Activated gamma-delta T cell treated with Interleukin-2 at 50 U/mL for 16 hours (primary cell): ENCODE data around the gene INSRR.

Source experiments
- DNase-seq: peaks from one replicate; pipeline ENCODE4 v3.0.0-alpha.2; 2020

INSRR gene

DNA sequence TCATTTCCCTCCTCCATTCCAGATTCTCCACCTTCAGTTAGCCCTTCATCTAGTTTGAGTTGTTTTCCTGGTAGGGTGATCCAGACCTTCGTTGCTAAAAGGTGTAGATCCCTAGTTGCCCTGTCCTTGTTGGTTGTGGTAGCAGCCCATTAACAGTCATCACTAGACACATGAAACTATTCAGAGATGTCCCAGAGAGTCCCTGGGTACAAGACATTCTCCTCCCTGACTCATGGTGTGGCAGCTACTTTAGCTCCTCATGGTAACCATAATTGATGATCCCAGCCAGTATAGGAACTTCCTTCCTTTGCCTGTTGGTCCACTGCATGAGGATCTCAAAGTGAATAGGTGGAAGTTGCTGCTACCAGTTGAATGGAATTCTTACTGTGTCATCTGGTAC is 36.2 kb downstream of the INSRR start:
- DNase-seq, result no peak

DNA sequence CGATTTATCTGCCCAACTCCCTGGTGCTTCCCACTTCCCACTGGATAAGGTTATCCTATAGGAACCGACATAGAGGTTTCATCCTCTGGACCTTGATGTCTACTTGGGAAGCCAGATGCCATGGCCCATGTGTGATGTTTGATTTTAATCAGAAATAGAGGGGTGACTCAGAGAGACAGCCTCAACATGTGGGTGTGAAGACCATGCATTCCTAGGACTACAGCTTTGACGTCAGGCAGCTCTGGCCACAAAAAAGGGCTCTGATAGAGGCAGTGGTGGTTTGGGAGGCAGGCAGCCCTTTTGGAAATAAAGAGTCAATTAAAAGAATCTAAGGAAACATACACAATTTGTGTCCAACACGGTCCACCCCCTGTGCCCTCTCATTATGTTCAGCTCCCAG is 37.1 kb downstream of the INSRR start:
- no peak for DNase-seq

DNA sequence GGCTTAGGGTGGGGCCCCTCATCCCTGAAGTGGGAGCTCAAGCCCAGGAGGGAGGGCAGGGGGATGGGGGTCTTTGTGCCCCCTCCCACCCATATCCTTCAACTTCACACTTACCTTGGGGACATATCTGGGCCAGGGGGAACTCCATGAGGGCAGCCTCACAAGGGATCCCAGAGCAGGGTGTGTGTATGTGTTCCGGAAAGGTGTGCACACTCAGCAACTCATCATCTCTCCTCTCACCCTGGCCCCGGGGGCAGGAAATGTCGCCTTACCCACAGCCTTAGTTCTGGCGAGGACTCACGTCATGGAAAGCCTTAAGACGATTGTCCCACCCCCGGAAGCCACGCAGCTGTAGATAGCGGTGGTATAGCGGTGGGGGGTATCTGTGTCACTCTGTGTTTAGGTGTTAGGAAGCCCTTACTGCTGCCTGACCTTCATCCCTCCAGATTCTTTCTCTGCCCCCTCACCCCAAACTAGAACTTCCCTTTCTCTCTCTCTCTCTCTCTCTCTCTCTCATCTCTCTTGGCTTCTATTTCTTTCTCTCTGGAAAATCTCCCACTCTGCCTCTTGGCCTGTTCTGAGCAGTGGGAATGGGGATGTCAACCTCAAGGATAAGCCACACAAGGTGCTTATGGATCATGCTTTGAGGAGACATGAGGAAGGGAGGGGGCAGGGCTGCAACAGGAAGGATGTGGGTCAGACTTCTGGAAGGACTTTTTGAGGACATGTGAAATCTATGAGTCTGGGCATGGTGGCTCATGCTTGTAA is 42.2 kb downstream of the INSRR start, which contains the start of gene SH2D2A:
SH2D2A (minus strand) TSS at position 288 of the 768 bp plus-strand sequence; CDS start at position 148, 140 bp downstream.
- peak; percentile 93 for DNase-seq

DNA sequence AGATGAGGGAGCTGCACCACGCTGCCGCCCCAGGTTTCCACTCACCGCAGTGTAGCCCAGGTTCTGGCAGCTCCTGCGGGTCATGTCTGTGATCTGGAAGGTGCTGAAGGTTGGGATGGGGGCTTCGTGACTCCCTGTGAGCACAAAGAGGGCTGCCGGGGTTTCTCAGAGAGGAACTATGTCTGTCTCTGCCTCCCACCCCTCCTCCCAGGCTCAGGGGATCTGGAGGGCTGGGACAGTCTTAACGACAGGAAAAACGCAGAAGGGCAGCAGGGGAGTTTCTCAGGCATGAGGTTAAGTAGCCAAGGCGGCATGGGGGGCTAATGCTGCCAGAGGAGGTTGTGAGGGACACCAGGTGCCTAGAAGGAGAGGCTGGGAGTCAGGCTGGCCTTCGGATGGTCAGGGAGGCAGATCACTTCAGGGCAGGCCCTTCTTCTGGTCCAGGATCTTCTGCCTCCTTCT is 42.9 kb downstream of the INSRR start:
- no peak for DNase-seq

DNA sequence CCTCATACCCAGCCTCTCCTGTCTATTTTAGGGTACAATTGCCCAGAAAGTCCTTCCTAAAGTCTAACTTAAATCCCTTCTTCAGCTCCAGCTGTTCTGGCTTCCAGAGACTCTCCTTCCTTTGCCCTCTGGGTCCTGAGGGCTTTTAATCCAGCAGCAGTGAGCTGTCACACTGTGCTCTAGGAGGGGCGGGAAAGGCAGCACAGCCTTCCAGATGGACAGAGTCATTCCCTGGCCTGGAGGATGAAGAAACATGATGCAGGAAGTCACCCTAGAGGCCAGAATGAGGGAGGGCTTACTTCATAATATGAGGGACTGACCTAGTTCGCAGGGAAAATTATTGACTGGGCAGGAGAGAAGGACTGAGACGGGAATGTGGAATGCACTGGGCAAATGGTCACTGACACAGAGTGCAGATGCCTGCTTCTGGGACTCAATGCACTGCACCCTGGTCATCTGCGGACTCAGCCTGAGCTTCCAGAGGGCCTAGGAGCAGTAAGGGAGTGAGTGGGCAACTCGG is 43.5 kb downstream of the INSRR start:
- no peak for DNase-seq

DNA sequence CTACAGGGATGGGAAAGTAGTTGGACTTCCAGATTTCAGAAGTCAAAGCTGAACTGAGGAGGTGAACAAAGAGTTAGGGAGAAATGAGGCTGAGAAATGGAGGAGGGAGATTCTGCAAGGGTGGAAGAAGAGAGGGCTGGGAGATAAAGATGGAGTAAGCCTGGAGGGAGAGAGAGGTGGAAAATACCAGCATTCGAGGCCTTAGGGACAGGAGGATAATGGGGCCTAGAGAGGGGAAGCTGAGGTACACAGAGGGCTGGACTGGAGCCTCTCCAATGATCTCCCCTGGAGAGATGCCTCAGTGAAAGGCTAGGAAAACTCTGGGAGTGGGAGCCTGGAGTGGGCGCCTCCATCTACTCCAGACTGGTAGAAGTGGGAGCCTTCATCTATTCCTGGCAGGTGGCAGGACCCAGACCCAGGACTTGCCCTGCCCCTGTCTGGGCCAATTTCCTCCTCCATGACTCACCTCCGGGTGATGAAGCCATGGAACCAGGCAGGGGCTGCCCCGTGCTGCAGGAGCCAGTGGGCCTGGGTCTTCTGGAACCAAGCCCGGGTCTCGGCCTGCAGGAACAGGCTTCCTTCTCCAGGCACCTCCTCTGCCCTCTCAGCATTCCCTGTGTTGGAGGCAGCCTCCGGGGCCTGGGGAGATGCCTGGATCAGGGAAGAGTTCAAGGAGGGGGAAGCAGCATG is 44.2 kb downstream of the INSRR start:
- DNase-seq, result peak; percentile 33

DNA sequence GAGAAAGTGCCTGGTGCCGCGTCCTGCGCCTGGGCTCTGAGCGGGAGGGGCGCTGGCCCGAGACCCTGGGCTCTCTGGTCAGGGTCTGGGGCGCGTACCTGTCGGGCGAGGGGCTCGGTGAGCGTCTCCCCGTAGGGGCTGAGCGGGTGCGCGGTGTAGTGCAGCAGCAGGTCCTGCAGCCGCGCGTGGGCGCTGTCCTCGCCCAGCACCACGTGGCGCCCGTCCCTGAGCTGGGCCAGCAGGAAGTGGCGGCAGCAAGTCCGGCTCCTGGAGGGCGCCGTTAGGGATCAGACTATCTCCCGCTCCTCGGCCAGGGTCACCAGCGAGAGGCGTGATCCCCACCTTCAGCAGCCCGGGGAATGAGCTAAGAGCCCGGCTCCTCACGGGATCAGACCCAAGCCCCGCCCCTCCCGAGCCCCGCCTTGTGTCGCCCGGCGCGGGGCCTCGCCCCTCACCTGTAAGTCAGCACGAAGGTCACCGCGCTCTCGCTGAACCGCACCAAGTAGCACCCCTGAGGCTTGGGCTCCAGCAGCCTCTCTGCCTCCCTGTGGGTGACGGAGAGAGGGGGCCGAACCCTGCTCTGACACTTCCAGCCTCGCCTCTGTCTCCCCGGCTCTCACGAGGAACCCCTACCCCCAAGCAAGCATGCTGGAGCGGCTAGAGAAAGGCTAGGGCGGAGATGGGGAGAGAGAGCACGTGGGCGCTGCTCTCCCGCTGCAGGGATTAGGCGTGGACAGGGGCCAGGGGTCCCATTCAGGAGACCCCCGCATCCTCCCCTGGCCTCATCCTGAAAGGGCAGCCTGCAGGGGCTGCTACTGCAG is 45.0 kb downstream of the INSRR start:
- DNase-seq, result peak; percentile 66

DNA sequence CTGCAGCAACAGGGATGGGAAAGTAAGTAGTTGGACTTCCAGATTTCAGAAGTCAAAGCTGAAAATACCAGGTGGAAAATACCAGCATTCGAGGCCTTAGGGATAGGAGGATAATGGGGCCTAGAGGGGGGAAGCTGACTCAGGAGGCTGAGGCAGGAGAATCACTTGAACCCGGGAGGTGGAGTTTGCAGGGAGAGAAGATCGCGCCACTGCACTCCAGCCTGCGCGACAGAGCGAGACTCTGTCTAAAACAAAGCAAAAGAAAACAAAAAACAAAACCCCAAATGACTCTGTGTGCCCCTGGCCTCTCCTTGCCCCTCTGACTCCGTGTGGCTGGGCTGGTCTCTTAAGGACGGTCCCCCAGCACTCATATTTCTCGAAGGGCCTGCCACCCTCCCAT is 45.6 kb downstream of the INSRR start:
- DNase-seq, result no peak

DNA sequence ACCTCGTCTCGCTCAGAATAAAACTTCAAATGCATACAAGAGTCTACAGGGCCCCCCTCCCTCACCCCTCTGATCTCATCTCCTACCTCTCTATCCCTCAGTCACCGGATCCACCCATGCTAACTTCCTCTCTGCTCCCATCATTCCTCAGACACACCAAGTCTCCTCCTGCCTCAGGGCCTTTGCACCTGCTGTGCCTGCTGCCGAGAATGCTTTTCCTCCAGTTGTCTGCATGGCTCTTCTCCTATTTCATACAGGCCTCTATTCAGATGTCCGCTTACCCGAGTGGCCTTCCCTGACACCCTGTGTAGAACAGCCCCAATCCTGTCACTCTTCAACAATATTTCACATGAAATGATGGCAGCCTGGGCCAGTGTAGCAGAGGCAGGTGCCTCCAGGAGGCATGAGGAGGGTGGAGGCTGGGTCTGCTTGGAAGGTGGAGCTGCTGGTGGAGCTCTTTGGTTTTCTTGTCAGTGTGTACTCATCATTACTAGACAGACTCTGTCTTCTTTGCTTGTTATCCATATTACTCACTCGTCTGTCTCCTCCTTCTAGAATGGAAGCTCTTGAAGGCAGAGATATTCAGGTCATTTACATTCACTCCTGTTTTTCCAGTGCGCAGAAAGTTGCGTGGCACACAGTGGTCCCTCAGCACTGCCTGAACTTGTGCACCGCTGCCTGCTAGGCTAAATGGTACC is 46.5 kb downstream of the INSRR start:
- no peak for DNase-seq

DNA sequence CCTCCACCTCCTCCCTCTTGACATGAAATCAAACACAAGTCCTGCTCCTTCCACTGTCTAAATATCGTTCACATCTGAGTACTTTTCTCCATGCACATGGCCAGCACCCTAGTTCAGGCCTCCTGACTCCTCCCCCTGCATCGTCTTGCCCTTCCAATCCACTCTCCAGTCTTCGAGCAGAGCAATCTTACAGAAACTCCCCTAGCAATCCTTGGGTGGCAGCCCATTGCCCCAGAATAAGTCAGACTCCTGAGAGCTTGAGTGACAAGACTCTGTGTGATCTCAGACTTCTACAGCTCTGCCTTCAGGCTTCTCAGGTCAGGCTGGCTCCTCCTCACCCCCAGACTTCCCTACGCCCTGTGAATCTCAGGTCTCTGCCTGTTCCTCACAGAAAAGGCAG is 47.7 kb downstream of the INSRR start:
- no peak for DNase-seq

DNA sequence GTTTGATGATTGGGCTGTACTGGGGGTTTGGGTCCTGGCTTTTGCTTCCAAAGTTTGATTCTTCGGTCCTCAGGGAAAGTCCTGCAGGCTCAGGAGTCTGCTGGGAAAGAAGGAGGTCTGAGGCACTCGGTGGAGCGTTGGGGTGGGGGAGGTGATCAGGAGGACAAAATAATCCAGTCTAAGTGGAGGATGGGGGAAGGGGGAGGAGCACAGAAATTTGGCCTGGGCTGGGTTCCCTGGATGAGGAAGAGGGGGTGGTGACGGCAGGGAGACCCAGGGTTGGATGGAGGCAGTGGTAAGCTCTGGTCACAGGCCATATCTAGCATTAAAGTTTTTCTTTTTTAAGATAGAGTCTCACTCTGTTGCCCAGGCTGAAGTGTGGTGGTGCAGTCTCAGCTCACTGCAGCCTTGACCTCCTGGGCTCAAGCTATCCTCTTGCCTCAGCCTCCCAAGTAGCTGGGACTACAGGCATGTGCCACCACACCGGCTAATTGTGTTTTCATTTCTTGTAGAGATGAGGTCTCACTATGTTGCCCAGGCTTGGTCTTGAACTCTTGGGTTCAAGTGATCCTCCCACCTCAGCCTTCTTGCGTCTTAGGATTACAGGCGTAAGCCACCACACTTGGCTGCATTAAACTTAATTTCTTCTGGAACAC is 49.1 kb downstream of the INSRR start:
- no peak for DNase-seq

DNA sequence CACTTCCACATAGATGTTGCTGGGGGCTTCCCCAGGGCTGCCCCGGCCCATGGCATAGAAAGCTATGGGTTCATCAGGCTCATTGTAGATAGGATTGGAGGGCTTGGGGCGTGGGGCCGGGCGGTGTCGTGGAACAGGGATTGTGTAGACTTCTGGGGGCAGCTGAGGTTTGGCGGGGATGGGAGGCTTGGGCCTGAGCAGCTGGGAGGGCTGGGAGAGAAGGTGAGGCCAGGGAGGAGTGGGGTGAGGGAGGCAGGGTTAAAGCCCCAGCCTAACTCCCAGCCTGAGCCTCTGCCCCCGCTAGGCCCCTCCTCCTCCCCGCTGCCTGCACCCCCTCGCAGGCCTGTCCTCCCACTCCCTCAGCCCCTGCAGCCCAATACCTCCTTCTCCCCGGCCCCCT is 49.6 kb downstream of the INSRR start:
- DNase-seq, result no peak

DNA sequence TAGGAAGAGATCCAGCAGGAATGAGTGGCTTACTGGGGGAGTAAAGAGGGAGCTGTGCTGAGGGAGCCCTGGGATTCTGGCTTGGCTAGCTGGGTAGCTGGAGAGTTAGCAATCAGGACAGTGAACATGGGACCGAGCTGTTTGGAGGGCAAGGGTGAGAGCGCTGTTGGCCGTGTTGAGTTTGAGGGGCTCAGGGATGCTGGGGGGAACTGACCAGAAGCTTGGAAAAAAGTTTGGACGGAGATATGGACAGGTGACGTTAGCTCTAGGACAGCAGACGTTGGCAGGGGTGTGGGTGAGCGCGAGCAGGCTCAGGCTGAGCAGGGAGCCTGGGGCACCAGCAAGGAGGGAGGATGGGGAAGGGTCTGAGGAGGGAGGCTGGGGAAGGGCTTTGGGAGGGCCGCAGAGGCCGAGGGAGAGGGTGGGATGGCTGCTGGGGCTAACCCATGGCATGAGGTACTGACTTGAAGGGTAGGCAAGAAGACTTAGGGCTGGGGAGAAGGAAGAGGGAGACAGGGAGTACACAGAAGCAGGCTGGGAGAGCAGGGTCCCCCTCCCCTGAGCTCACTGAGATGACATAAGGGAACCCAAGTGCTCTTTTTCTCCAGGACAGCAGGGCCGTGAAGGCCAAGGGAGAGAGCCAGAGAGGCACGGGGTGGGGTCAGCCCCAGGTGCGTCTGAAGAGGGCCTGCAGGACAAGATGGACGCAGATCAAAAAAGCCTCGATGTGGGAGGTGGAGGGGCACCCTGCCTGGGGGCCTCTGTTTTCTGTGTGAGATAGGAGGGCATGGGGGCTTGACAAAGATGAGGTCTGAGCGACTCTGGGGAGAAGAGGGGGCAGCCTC is 50.5 kb downstream of the INSRR start:
- DNase-seq, result no peak

DNA sequence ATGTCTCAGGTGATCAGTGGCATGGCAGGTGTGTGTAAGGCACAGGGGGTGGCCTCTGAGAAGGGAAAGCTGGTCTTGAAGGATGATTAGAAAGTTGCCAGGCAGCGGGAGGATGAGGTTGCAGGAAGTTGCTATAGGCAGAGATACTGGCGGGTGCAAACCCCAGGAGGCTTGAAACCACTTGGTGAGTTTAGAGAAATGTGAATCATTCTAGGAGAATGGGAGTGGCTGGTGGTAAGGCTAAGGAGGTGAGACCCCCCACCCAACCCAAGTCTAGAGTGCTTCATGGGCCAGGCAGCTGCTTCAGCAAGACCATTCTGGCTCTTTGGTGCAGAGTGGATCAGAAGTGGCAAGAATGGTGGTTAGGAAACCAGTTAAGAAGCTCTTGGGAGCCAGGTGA is 51.3 kb downstream of the INSRR start:
- no peak for DNase-seq

DNA sequence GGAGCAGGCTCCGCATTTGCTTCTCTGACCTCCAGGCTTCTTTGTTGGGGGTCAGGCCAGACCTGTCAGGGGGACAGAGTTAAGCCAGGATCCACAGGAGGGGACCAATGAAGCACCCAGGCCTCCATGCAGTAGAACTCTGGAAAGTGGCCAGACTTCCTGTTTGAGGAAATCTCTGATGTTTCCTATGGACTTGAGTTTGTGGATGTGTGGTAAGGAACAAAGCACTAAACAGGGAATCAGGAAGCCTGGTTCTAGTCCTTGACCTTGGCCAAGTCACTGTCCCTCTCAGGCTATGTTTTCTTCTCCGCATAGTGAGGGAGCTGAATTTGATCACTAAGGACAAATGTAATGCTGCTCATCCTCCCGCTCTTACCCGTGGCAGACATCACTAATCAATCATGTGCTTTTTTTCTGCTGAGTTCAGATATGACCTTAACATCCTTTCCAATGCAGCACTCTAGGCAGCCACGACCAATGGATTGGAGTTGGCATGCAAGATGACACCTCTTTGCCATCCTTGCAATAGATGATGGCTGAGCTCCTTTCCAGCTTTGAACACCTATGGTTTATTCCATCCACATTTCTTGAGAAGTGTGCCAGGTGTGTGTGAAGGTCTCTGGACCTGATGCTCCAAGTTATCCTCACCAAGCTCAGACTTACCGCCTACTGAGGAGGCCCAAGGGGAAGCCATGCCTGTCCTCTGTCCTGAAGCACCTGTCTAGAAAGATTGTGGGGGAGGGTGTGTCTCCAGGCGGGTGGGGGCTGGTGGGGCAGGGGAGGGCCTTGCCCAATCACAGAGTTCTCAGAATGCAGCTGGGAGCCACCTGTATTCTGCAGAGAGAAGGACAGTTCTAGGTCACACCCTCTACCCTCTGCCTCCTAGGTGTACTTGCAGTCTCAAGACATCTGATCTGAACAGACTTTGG is 52.1 kb downstream of the INSRR start:
- DNase-seq, result no peak

DNA sequence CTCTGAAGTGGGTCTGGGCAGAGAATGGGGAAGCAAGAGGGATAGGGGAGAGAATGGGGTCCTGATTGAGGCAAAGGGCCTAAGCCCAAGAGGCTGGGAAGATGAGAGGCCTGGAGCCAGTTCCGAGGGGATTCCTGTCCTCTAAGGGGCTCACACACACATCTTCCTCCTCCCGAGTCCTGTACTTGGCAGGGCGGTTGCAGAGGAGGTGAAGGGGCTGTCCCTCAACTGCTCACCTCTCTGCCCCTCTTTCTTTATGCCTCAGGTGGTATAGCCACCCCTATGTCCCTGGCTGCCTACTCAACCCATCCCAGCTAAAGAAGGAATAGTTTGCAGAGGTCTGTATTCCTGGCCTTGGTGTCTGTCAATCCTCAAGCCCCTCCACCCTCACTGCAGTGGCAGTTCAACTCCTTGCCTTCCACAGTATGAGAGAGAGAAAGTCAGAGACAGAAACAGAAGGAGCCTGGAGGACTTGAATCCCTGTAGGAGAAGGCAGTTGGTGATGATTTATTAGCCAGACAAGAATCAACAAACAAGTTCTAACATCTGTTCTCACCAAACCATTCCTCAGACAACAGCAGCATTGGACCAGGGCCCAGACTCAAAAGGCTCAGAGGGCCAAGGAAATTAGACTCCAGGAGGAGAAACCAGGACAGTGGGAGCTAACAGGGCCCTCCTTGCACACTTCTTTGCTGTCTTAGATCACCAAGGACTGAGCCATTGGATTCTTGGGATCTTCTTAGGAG is 53.0 kb downstream of the INSRR start:
- DNase-seq, result no peak

DNA sequence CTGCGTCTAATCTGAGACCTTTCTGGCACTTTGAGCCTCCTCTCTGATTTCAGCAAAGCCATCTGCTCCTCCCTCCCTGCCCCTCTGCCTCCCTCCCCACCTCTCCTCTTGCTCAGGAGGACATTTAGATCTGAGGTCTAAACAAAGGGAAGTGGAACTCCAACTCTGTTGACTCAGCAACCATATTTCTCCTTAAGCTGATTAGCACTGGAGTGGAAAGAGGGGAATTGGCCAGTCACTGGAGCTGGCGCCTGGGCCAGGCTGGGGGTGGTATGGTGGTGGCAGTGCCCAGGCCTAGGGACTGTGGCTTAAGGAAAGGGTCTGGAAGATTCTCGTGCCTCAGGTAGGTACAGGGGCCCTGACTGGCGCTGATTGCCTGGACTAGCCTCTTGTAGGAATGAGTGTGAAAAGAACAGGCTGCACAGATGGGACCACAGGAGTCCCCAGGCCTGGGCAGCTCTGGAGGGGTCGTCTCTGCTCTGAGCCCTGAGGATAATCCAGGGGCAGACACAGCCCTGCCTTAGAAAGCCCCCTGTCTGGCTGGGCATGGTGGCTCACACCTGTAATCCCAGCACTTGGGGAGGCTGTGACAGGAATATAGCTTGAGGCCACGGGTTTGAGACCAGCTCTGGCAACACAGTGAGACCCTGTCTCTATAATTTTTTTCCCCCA is 54.2 kb downstream of the INSRR start:
- DNase-seq, result no peak

DNA sequence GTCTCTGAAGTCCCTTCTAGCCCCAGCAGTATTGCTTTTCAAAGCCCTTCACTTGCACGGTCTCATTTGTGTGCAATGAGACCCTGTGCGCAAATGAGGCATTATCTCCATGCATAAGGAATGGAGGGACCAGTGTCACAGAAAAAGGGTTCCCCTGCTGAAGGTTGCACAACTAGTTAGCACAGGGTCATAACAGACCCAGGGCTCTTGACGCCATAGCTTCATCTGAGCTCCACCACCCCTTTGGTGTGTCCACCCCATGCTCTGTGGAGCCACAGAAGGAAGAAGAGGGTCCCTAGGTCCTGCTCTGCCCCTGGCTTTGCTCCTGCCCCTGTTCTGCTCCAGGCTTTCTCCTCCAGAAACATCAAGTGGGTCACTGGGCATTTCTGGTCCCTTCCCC is 54.9 kb downstream of the INSRR start:
- no peak for DNase-seq
